T-helper 2 cell treated with Interferon-gamma antibody and Interleukin-4, amounts not matched to agents 5 μg/mL and 100 μg/mL, for 36 hours (primary cell): ENCODE results near the gene RAG2.

Source experiments
- DNase-seq: peaks from one replicate; pipeline ENCODE4 v3.0.0; 2021; ENCODE audit warnings: low spot score
- H3K27ac Mint-ChIP-seq: one replicate; pipeline ENCODE4 v1.8.0; 2021; ENCODE audit warnings: mild to moderate bottlenecking, mixed read lengths
- H3K27me3 Mint-ChIP-seq: one replicate; pipeline ENCODE4 v1.8.0; 2021; ENCODE audit warnings: low read depth, mixed read lengths
- H3K36me3 Mint-ChIP-seq: one replicate; pipeline ENCODE4 v1.8.0; 2021; ENCODE audit warnings: low read depth, mixed read lengths
- H3K4me1 Mint-ChIP-seq: one replicate; pipeline ENCODE4 v1.8.0; 2021; ENCODE audit warnings: low read depth, mixed read lengths
- H3K4me3 Mint-ChIP-seq: one replicate; pipeline ENCODE4 v1.8.0; 2022; ENCODE audit warnings: mild to moderate bottlenecking, moderate library complexity, mixed read lengths
- H3K9me3 Mint-ChIP-seq: one replicate; pipeline ENCODE4 v1.8.0; 2021; ENCODE audit warnings: mixed read lengths

RAG2 gene

DNA sequence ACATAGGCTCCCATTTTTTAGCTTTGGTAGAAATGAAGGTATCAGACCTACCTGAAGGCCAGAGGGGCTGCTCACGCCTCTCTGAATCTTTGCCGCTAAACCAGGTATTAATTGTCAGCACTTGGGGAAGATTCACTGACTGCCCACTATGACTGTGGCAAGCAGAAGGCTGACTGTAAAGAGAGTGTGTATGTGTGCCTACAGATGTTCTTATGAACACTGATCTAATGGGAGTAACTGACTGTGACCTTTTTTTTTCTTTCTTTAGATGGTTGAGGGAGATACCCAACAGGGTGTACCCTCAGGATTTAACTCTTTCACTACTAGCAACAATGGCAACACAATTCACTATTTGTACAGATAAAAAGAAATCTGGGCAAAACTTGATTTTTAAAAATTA is at the start of gene RAG2:
Gene RAG2, minus strand, starts transcription at position 186 of the 400 bp plus-strand sequence. CDS start 4,068 bp downstream, outside the sequence.
- H3K4me3 Mint-ChIP-seq, result no peak within 1 kb of the TSS
- H3K27me3 Mint-ChIP-seq, result peaks cover 31% of the 10 kb centered on the region
- H3K36me3 Mint-ChIP-seq, result no peaks in the 10 kb centered on the region
- H3K4me1 Mint-ChIP-seq, result peaks cover 6% of the 10 kb centered on the region
- no peak for DNase-seq
- H3K27ac Mint-ChIP-seq, result no peak within 1 kb of the TSS
- H3K9me3 Mint-ChIP-seq, result no peaks in the 10 kb centered on the region

DNA sequence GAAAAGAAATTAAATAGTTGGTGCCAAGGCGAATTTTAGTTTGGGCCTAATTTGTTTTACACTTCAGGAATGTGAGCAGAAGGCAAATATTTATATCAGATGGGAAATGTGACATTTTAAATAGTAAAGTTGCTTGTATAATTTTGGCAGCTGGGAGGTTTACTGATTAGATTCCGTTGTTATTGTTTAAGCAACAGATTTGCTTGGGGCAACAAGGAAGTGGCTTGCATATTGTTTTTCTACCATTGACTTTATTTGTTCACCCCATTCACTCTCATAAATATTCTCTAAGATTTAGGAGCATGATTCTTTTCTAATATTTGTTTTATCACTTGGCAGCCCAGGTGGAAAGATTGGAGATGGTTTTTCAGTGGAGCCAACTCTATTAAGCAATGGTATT is 40.5 kb upstream of the RAG2 start:
- DNase-seq, result no peak
- H3K4me1 Mint-ChIP-seq, result no peaks in the 10 kb centered on the region
- H3K27me3 Mint-ChIP-seq, result no peaks in the 10 kb centered on the region
- H3K4me3 Mint-ChIP-seq, result no peak overlapping the region
- H3K36me3 Mint-ChIP-seq, result no peaks in the 10 kb centered on the region
- no peaks in the 10 kb centered on the region for H3K9me3 Mint-ChIP-seq
- H3K27ac Mint-ChIP-seq, result no peak overlapping the region

DNA sequence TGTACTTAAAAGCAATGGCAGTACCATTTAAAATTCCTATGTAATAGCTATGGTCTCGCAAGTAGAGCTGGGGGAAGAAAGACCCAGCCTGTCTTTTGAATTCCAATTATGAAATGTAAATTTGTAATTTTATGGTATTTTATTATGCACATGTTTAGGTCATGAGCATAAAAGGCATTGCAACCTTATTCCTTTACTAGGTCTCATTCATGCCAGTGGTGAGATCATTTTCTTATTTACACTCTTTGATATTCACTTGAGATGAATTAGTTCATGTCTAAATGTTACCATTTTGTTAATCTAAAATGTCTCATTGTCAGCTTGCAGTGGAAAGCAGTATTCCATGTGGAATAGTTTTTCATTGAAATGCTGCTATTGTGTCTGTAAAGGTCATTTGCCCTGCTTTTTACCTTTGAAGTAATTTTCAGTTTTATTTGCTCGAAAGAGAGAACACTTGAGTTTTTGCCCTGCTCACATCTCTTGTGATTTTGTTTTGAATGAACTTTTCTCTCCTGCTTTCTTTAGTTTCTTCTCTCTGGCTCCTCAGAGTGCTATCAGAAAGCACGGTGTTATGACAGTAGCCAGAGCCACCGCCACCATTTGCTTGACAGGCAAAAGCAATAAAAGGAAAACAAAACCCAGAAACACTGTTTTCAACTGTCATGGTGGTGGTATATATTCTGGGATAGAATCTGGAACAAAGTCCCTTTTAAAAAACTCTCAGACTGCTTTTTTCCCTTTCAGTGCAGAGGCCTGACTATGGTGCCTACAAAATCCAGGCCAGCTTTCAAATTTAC is 37.2 kb upstream of the RAG2 start:
- Mint-ChIP-seq H3K27ac (no peak overlapping the region), H3K36me3 (no peaks in the 10 kb centered on the region), H3K4me1 (no peaks in the 10 kb centered on the region), H3K9me3 (no peaks in the 10 kb centered on the region), H3K4me3 (no peak overlapping the region), H3K27me3 (no peaks in the 10 kb centered on the region)
- DNase-seq, result no peak

DNA sequence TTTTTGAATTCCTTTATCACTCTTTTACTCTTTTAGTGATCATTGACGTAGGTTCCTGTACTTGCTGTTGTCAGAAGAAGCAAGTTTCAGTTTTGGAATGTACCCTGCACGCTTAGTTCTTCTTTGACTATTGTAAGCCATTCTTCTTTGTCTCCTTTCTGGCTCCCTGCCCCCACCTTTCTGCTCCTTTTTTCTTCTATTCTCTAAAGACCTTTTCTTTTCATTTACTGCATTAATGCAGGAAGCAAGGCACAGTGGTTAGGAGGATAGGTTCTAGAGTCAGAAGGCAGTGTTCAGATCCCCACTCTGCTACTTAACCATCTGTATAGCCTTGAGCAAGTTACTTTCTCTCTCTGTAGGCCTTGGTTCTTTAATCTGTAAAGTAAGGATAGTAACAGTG is 33.7 kb upstream of the RAG2 start:
- Mint-ChIP-seq H3K27me3 (no peaks in the 10 kb centered on the region), H3K27ac (no peak overlapping the region), H3K4me3 (no peak overlapping the region), H3K36me3 (no peaks in the 10 kb centered on the region), H3K4me1 (no peaks in the 10 kb centered on the region), H3K9me3 (no peaks in the 10 kb centered on the region)
- no peak for DNase-seq

DNA sequence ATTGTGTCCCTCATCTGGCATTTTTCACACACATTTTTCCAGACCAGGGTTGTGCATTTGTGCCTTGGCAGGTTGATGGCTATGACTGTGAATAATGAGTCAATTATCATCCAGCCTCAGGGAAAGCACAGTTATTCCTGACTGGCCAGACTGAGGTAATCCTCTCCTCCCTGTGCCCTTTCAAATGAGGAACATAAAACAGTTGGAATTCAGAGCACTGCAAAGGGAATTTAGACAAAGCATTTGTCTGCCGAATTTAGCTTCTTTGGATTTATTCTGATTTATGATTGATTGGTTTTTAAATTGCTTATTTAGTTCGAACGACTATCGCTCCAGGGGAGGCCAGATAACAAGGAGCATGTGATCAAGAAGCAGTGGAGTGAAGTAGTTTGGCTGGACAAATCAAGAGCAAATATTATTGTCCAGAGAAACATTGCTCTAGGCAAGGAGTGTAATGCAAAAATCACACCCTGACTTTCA is 30.8 kb upstream of the RAG2 start:
- H3K9me3 Mint-ChIP-seq, result no peaks in the 10 kb centered on the region
- H3K27ac Mint-ChIP-seq, result no peak overlapping the region
- no peaks in the 10 kb centered on the region for H3K4me1 Mint-ChIP-seq

DNA sequence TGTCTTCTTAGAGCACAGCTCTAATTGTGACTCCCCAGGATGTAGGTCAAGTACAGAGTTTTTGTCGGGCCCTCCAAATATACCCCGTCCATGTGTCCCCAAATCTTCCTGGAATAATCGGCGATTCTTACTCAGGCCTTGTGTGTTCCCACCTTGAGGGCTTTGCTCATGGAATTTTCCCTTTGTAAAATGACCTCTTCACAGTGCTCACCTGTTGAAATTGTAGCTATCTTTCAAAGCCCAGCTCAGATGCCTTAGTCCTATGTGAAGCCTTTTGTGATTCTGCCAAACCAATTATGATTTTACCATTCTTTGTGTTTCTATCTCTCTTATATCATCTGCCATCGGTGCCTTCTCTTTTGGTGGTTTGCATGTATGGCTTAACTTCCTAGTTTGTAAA is 30.1 kb upstream of the RAG2 start:
- Mint-ChIP-seq H3K4me3 (no peak overlapping the region), H3K27ac (no peak overlapping the region), H3K27me3 (peaks cover 7% of the 10 kb centered on the region), H3K9me3 (no peaks in the 10 kb centered on the region), H3K36me3 (no peaks in the 10 kb centered on the region), H3K4me1 (no peaks in the 10 kb centered on the region)
- DNase-seq, result no peak

More for the DNA sequence above, 30.8 kb upstream of the RAG2 start:
- no peaks in the 10 kb centered on the region for H3K36me3 Mint-ChIP-seq
- H3K4me3 Mint-ChIP-seq, result no peak overlapping the region
- no peak for DNase-seq
- H3K27me3 Mint-ChIP-seq, result peaks cover 7% of the 10 kb centered on the region

DNA sequence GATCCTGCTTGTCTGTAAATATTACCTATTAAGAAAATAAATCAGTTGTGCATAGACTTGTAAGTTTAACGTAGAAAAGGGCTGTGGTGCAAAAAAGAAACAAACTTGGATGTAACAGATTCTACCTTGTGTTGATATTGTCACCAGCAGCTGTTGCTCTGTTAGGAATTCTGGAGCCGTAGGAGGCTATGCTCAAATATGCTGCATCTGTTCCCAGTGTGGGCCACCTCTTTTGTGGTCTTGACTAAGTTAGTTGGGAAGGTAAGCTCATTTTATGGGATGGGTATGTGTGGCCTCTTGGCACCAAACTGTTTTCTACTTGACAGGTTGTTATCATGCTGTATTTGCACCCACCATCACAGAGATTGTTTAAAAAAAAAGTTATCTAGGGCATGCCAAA is 29.4 kb upstream of the RAG2 start:
- no peak for DNase-seq
- Mint-ChIP-seq H3K4me3 (no peak overlapping the region), H3K27me3 (peaks cover 7% of the 10 kb centered on the region), H3K9me3 (no peaks in the 10 kb centered on the region), H3K4me1 (no peaks in the 10 kb centered on the region), H3K27ac (no peak overlapping the region), H3K36me3 (no peaks in the 10 kb centered on the region)

DNA sequence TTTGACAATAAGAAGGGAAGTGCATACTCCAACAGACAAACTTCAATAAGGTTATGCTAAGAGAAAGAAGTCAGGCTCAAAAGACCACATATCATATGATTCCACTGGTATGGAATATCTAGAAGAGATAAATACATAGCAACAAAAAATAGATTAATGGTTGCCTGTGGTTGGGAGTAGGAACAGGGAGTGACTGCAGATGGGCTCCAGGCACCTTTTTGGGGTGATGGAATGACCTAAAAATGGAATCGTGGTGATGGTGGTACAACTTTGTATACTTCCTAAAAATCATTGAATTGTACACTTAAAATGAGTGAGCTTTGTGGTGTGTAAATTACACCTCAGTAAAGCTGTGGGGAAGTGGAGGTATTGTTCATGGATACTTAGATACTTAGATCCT is 29.0 kb upstream of the RAG2 start:
- no peak for DNase-seq
- Mint-ChIP-seq H3K27ac (no peak overlapping the region), H3K9me3 (no peaks in the 10 kb centered on the region), H3K36me3 (no peaks in the 10 kb centered on the region), H3K27me3 (peaks cover 7% of the 10 kb centered on the region), H3K4me3 (no peak overlapping the region), H3K4me1 (no peaks in the 10 kb centered on the region)

DNA sequence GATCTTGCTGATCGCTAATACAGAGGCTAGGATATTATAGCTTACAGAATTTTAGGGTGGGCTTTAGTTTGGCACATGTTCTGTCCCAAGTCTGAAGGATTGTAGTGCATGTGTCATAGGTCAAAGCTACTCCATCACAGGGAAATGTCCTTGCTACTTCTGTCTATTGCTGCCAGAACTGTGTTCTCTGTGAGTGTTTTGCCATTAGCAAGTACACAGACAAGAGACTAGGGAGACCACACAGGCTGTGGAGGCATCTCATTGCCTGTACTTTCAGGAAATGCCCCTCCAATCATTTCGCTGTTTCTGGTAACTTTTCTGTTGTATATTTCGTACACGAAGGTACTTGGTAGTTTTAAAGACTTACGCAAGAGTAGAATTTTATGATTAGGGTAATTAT is 25.5 kb upstream of the RAG2 start:
- Mint-ChIP-seq H3K27ac (no peak overlapping the region), H3K27me3 (peaks cover 20% of the 10 kb centered on the region), H3K36me3 (no peaks in the 10 kb centered on the region), H3K4me1 (no peaks in the 10 kb centered on the region), H3K9me3 (no peaks in the 10 kb centered on the region), H3K4me3 (no peak overlapping the region)
- no peak for DNase-seq

DNA sequence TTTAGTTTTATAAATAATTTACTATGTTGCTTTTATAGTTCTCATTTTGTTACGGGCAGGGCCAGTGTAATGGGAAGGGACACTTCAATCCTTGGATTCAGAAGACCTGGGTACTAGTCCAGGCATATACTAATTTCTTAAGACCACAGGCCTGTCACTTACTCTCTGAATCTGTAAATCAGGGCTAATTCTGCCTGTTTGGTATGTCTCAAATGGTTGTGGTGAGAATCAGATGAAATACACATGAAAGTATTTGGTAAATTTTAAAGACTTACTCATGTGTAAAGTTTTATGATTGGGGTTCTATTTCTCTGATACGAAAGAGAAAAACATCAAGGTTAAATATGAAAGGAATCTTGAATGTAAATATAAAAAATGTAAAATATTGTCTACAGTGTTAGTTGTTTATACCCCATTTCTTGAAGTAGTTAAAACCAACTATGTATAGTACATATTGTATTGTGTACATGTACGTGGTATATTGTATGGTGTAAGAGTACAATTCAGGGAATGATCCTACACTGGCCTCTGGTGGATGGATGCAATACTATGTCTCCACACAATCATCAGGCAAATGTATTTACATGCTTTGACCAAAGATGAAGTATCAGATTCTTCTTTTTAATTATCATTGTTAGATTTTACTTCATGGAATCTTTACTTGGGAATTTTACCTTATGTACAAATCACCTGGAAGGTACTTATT is 24.5 kb upstream of the RAG2 start:
- H3K27me3 Mint-ChIP-seq, result peaks cover 23% of the 10 kb centered on the region
- H3K27ac Mint-ChIP-seq, result no peak overlapping the region
- no peaks in the 10 kb centered on the region for H3K4me1 Mint-ChIP-seq
- no peaks in the 10 kb centered on the region for H3K36me3 Mint-ChIP-seq
- DNase-seq, result no peak
- H3K9me3 Mint-ChIP-seq, result no peaks in the 10 kb centered on the region
- no peak overlapping the region for H3K4me3 Mint-ChIP-seq

DNA sequence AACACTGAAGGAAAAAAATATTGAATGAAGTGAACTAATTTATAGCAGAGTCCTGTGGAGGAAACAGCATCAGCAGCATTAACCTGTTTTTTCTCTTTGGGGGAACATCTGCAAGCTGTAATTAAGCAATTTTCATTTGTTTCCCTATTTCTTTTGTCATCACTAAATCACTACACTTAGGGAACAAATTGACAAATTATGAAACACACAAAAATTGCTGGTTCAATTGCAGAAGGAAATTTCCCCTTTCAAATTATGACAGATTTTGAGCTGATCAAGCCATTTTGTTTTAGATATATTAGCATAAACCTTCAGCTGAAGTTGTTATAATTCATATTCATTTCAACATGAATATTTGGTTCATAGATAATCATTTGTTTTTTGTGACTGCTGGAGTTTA is 22.2 kb upstream of the RAG2 start:
- no peaks in the 10 kb centered on the region for H3K9me3 Mint-ChIP-seq

DNA sequence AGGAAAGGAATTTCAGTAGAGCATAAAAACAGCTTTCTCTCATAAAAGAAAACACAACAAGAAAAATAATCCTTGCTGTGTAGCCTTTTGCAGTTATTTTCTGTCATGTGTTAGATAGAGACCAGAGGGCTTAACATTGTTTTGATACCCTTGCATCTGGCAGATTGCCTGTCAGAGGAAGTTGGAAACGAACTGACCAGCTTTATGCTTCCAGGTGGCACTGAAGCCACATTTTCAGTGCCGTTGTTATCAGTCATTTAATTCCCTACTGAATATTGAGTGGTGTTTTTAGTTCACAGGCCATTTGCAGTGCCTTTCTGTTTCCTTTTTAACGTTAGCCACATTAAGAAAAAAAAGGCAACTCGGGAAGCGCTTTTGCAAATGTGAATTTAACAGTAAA is 21.5 kb upstream of the RAG2 start:
- Mint-ChIP-seq H3K36me3 (no peaks in the 10 kb centered on the region), H3K27ac (no peak overlapping the region), H3K9me3 (no peaks in the 10 kb centered on the region), H3K4me1 (no peaks in the 10 kb centered on the region), H3K27me3 (peaks cover 18% of the 10 kb centered on the region), H3K4me3 (no peak overlapping the region)
- no peak for DNase-seq

More for the DNA sequence above, 22.2 kb upstream of the RAG2 start:
- Mint-ChIP-seq H3K4me3 (no peak overlapping the region), H3K27ac (no peak overlapping the region), H3K27me3 (peaks cover 19% of the 10 kb centered on the region), H3K4me1 (no peaks in the 10 kb centered on the region), H3K36me3 (no peaks in the 10 kb centered on the region)
- DNase-seq, result no peak

DNA sequence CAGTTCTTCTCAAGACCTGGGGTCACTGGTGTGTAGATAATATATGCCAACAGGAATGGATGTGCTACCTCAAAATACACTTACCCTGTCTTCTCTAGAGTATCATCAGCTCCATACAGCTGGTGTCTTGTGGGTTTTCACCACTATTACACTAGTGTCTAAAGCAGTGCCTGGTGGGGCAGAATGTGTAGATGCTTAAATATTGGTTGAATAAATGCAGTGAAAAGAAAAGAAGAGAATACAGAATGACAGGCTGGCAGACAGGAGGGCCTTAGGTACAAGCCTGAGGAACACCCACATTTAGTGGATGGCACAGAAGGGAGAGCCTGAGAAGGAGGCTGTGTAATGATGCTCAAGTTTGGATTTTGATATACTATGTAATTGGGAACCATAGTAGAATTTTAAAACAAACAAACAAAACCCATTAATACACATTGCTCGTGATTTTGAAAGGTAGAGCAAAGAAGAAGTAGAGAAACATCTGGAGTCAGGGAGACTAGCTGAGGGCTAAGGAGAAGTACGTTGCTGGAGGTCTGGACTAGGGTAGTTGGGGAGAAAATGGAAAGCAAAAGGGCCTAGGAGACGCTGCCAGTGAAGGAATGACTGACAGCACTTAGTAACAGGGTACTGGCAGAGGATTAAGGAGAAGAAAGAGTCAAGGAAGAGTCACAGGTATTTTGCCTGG is 20.5 kb upstream of the RAG2 start:
- H3K27me3 Mint-ChIP-seq, result peaks cover 16% of the 10 kb centered on the region
- H3K36me3 Mint-ChIP-seq, result no peaks in the 10 kb centered on the region

More for the DNA sequence above, 20.5 kb upstream of the RAG2 start:
- no peak for DNase-seq
- no peaks in the 10 kb centered on the region for H3K4me1 Mint-ChIP-seq
- no peak overlapping the region for H3K27ac Mint-ChIP-seq
- H3K9me3 Mint-ChIP-seq, result no peaks in the 10 kb centered on the region
- H3K4me3 Mint-ChIP-seq, result no peak overlapping the region
